K562 (cell line): Measurements from ENCODE around the gene CASD1. TPM values are rescaled to one million over a fixed set of nuclear protein-coding genes. Genes with fewer than 3 reads are reported as not detected.

Experiments
- ATAC-seq: fragments of 200-7000 bp; cut with Tn5 transposase; 3 replicates; pipeline ENCODE4 v1.9.1; 2020; ENCODE audit warnings: moderate library complexity
- BruUV-seq: library from RNA; stranded (reverse); fragments of 400-500 nt; replicated peaks from 2 replicates; lab custom pipeline; 2021; lab: Mats Ljungman, UMichigan
- CTCF ChIA-PET: fragments of 300-600 bp; formaldehyde crosslinking; extraction: SDS; loops from one replicate; lab custom pipeline; 2021; ENCODE audit warnings: low intra/inter-chr PET ratio; lab: Yijun Ruan, JAX
- POLR2A ChIA-PET: fragments of 300-600, 350-650 bp; sonication (Branson Sonifier 250); formaldehyde crosslinking; extraction: SDS; loops from one replicate; lab custom pipeline; 2021; ENCODE audit warnings: antibody characterized with exemption, inconsistent platforms; lab: Yijun Ruan, JAX
- DNase-seq, 4 experiments: peaks; one replicate each; pipeline versions ENCODE4 v3.0.0 to v3.0.0-alpha.2; 2011 to 2018; ENCODE audit warnings: low spot score in 3 of 4, mixed read lengths in 3 of 4; ENCODE audit errors: extremely low read depth in 1 of 4
- FAIRE-seq: peaks from 2 replicates; lab custom pipeline; 2011; peaks lifted over from hg19 to GRCh38; lab: Jason Lieb, UNC
- H2AFZ ChIP-seq: 2 replicates; pipeline ENCODE4 v1.6.0; 2011; ENCODE audit warnings: low read depth, low read length, control low read depth, inconsistent platforms
- H3K27ac ChIP-seq: fragments of 200-600 bp; 3 replicates; pipeline ENCODE4 v1.8.0; 2011; ENCODE audit warnings: low read depth, mild to moderate bottlenecking, control low read depth, inconsistent platforms, low read length, moderate library complexity, mixed read lengths; ENCODE audit errors: extremely low read depth
- H3K27me3 ChIP-seq, 2 experiments: fragments of 300-600 bp in 1 of 2; 2 replicates in 1 of 2; 3 replicates in 1 of 2; pipeline versions ENCODE4 v1.6.0 to v1.8.0; 2011; ENCODE audit warnings: inconsistent platforms in 2 of 2, low read length in 2 of 2, mild to moderate bottlenecking in 1 of 2, mixed read lengths in 1 of 2, moderate library complexity in 1 of 2; ENCODE audit not compliant: control insufficient read depth in 2 of 2, insufficient read depth in 2 of 2
- H3K36me3 ChIP-seq: fragments of 300-600 bp; 3 replicates; pipeline ENCODE4 v1.8.0; 2011; ENCODE audit warnings: mild to moderate bottlenecking, low read length, inconsistent platforms; ENCODE audit not compliant: control insufficient read depth, insufficient read depth
- H3K4me1 ChIP-seq, 2 experiments: fragments of 200-600 bp in 1 of 2; replicated peaks in 1 of 2; 2 replicates in 1 of 2; 3 replicates in 1 of 2; pipeline versions ENCODE4 v1.5.1 to v1.8.0; 2011; ENCODE audit warnings: inconsistent platforms in 2 of 2, low read length in 2 of 2, mild to moderate bottlenecking in 1 of 2, mixed read lengths in 1 of 2, moderate library complexity in 1 of 2; ENCODE audit not compliant: control insufficient read depth in 2 of 2, insufficient read depth in 2 of 2
- H3K4me2 ChIP-seq: 2 replicates; pipeline ENCODE4 v1.6.1; 2011; ENCODE audit warnings: low read length, control low read depth, inconsistent platforms, mixed read lengths; ENCODE audit not compliant: insufficient read depth
- H3K4me3 ChIP-seq: fragments of 200-600 bp; sonication (generic), shearing (Covaris generic); 2 replicates; pipeline ENCODE4 v1.5.1; 2016; ENCODE audit warnings: control low read depth, inconsistent platforms
- H3K79me2 ChIP-seq: fragments of 200-600 bp; 3 replicates; pipeline ENCODE4 v1.8.0; 2011; ENCODE audit warnings: low read length, inconsistent platforms; ENCODE audit not compliant: control insufficient read depth, insufficient read depth
- H3K9ac ChIP-seq, 2 experiments: 2 replicates each; pipeline versions ENCODE4 v1.6.0 to v1.6.1; 2011; ENCODE audit warnings: low read depth in 2 of 2, low read length in 2 of 2, control low read depth in 1 of 2, inconsistent platforms in 1 of 2, mild to moderate bottlenecking in 1 of 2, mixed read lengths in 1 of 2; ENCODE audit not compliant: insufficient read depth in 1 of 2
- H3K9me1 ChIP-seq: one replicate; pipeline ENCODE4 v1.6.0; 2011; ENCODE audit warnings: inconsistent platforms, mild to moderate bottlenecking, low read length, moderate library complexity; ENCODE audit not compliant: control insufficient read depth, insufficient read depth
- H3K9me3 ChIP-seq: replicated peaks from 2 replicates; pipeline ENCODE4 v1.5.1; 2011; ENCODE audit warnings: low read depth, low read length, inconsistent platforms; ENCODE audit not compliant: control insufficient read depth, insufficient read depth
- H4K20me1 ChIP-seq: replicated peaks from 2 replicates; pipeline ENCODE4 v1.6.1; 2011; ENCODE audit warnings: low read length, inconsistent platforms, mixed read lengths; ENCODE audit not compliant: control insufficient read depth, insufficient read depth
- GTF2A2 ChIP-seq: IDR thresholded peaks from 2 replicates; pipeline ENCODE4 v1.6.1; 2016; ENCODE audit warnings: mild to moderate bottlenecking, missing genetic modification characterization, missing compliant biosample characterization
- HBP1 ChIP-seq: fragments of 450-650 bp; formaldehyde crosslinking; IDR thresholded peaks from 2 replicates; pipeline ENCODE4 v1.4.0; 2022; ENCODE audit warnings: missing genetic modification characterization
- PTRF ChIP-seq: fragments of 450-650 bp; IDR thresholded peaks from 2 replicates; pipeline ENCODE4 v1.6.1; 2016; ENCODE audit warnings: mild to moderate bottlenecking, missing genetic modification characterization, missing compliant biosample characterization
- SMAD3 ChIP-seq: fragments of 450-650 bp; formaldehyde crosslinking; conservative IDR thresholded peaks from 2 replicates; pipeline ENCODE4 v1.4.0; 2020; ENCODE audit warnings: mild to moderate bottlenecking
- TAF15 ChIP-seq: fragments of 200-400 bp; formaldehyde crosslinking; IDR thresholded peaks from 2 replicates; pipeline ENCODE4 v1.6.1; 2017; ENCODE audit warnings: mild to moderate bottlenecking, low read depth, low read length, moderate library complexity
- TEAD1 ChIP-seq, 2 experiments: fragments of 450-650 bp in 1 of 2; sonication (generic) in 1 of 2; formaldehyde crosslinking; IDR thresholded peaks; 2 replicates each; pipeline versions ENCODE4 v1.4.0 to v1.8.0; 2020 to 2022; ENCODE audit warnings: mild to moderate bottlenecking in 2 of 2, missing genetic modification reagents in 1 of 2
- ZBTB43 ChIP-seq: sonication (generic); formaldehyde crosslinking; IDR thresholded peaks from 2 replicates; pipeline ENCODE4 v1.8.0; 2023; ENCODE audit warnings: mild to moderate bottlenecking, missing genetic modification reagents
- ZNF507 ChIP-seq: conservative IDR thresholded peaks from 2 replicates; pipeline ENCODE4 v1.6.1; 2017; ENCODE audit warnings: missing genetic modification characterization, missing compliant biosample characterization
- ZNF778 ChIP-seq: fragments of 450-650 bp; formaldehyde crosslinking; IDR thresholded peaks from 2 replicates; pipeline ENCODE4 v1.4.0; 2020; ENCODE audit warnings: mild to moderate bottlenecking, moderate library complexity
- WGBS: fragments of 100-300 bp; shearing (Covaris generic); methylation state at CpG from one replicate; pipeline ENCODE4 v1.1.6; 2016; ENCODE audit warnings: low coverage, mixed read lengths; ENCODE audit not compliant: insufficient coverage; ENCODE audit errors: missing lambda C conversion rate; 5-methylcytosine and 5-hydroxymethylcytosine counted together
- in situ Hi-C: fragments of 300-500 bp; cut with MboI; formaldehyde crosslinking; loops from 4 replicates; pipeline ENCODE4 v1.15.0; 2018; ENCODE audit warnings: inconsistent platforms, mixed read lengths
- intact Hi-C: fragments of 100-400 bp; cut with micrococcal nuclease; formaldehyde crosslinking; loops from 2 replicates; pipeline ENCODE4 v1.14.2; 2022
- polyA plus RNA-seq, 8 experiments: library from polyadenylated mRNA; depleted of rRNA in 4 of 8; stranded (reverse) in 5 of 8; unstranded in 3 of 8; fragments of >200 nt; fragmentation: Nextera tagmentation in 2 of 8; fragmentation: Illumina TruSeq in 1 of 8; extraction: Ambion mirVana in 2 of 8; extraction: Trizol in 1 of 8; gene quantifications; 2 replicates each; pipeline versions ENCODE4 v1.2.1 to v1.2.3, GENCODE V29; 2011 to 2014; ENCODE audit warnings: inconsistent platforms in 1 of 8, missing spikeins in 1 of 8
- total RNA-seq, 7 experiments: library from RNA; depleted of rRNA in 6 of 7; stranded (reverse); fragments of >200 nt in 6 of 7; fragmentation: Illumina TruSeq in 2 of 7; extraction: Trizol in 2 of 7; gene quantifications; 2 replicates each; pipeline versions ENCODE4 v1.2.1 to v1.2.3, GENCODE V29; 2011 to 2021; ENCODE audit warnings: low replicate concordance in 1 of 7
- TF ChIP-seq, protein P1 (sequence below): fragments of 250-450 bp; sonication (Bioruptor Pico); IDR thresholded peaks from 2 replicates; pipeline ENCODE4 v1.8.0; 2021; ENCODE audit warnings: mild to moderate bottlenecking, moderate library complexity

Gene CASD1
- total and polyA plus RNA-seq, 9 of the 15 experiments (the other 6 are each of a cell fraction or from before 2014, with no cell fraction given): 1.2 to 8.2 (median 4.8) TPM

- no peak overlapping the region for H3K4me2 ChIP-seq
- TF ChIP-seq, protein P1, sequence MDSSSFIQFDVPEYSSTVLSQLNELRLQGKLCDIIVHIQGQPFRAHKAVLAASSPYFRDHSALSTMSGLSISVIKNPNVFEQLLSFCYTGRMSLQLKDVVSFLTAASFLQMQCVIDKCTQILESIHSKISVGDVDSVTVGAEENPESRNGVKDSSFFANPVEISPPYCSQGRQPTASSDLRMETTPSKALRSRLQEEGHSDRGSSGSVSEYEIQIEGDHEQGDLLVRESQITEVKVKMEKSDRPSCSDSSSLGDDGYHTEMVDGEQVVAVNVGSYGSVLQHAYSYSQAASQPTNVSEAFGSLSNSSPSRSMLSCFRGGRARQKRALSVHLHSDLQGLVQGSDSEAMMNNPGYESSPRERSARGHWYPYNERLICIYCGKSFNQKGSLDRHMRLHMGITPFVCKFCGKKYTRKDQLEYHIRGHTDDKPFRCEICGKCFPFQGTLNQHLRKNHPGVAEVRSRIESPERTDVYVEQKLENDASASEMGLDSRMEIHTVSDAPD (CRISPR knock-in tag): no peak
- no peak for TF ChIP-seq TAF15
- TF ChIP-seq HBP1 (CRISPR knock-in tag): no peak
- no peak for TF ChIP-seq PTRF
- TF ChIP-seq ZBTB43 (CRISPR knock-in tag): no peak
- no peak for TF ChIP-seq TEAD1 (CRISPR knock-in tag; IDR thresholded peaks at IDR 0.05)
- no peak for TF ChIP-seq GTF2A2 (tag)
- TF ChIP-seq ZNF507 (tag): no peak
- TF ChIP-seq SMAD3 (CRISPR knock-in tag): no peak
- TF ChIP-seq ZNF778 (CRISPR knock-in tag): no peak
- no TSS peak for BruUV-seq
- no peak overlapping the region for H3K9ac ChIP-seq
- ATAC-seq (no peak), DNase-seq (no peak), FAIRE-seq (no peak)
- H3K36me3 ChIP-seq: no peaks in the 10 kb centered on the region
- POLR2A ChIA-PET: no interaction called here
- intact Hi-C loops: no loop called here
- H3K27ac ChIP-seq: no peak overlapping the region
- H4K20me1 ChIP-seq: no peaks in the 10 kb centered on the region
- H2AFZ ChIP-seq: no peak overlapping the region
- H3K79me2 ChIP-seq: no peaks in the 10 kb centered on the region
- no peak overlapping the region for H3K4me3 ChIP-seq
- no peaks in the 10 kb centered on the region for H3K27me3 ChIP-seq
- 0% methylated on average over 1 of the region's 1 CpG for WGBS
- in situ Hi-C loops: no loop called here
- H3K4me1 ChIP-seq: no peaks in the 10 kb centered on the region
- H3K9me1 ChIP-seq: no peaks in the 10 kb centered on the region
- no peaks in the 10 kb centered on the region for H3K9me3 ChIP-seq
- CTCF ChIA-PET: no interaction called here
Measured at GRCh38 chr7:94580601-94581000, 71.0 kb downstream of the CASD1 start.
